NCI-H1694 (cell line): Measurements from ENCODE around the gene ARID4A.
A peak's percentile ranks its signal among the peaks of the same experiment; 100 is the strongest.
"Not testable (repeated sequence)": the region's sequence is repeated elsewhere in the genome, so short reads cannot be mapped to it uniquely, and the experiment has no call there.

Source experiments
- DNase-seq: peaks from one replicate; lab custom pipeline; 2025; lab: John Stamatoyannopoulos, UW

Gene ARID4A

GRCh38 chr14:58356268-58356667 lies 57.9 kb downstream of the ARID4A start:
- DNase-seq: no peak

DNA sequence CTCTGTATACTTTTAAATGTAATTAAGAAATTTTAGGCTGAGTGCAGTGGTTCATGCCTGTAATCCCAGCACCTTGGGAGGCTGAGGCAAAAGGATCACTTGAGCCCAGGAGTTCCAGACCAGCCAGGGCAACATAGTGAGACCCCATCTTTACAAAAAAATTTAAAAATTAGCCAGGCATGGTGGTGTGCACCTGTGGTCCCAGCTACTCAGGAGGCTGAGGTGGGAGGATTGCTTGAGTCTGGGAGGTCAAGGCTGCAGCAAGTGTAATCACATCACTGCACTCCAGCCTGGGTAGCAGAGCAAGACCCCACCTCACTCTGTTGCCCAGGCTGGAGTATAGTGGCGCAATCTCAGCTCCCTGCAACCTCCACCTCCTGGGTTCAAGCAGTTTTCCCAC lies 63.9 kb downstream of the ARID4A start:
- not testable (repeated sequence) for DNase-seq

GRCh38 chr14:58362798-58363412 lies 64.5 kb downstream of the ARID4A start:
- peak; percentile 8 for DNase-seq

DNA sequence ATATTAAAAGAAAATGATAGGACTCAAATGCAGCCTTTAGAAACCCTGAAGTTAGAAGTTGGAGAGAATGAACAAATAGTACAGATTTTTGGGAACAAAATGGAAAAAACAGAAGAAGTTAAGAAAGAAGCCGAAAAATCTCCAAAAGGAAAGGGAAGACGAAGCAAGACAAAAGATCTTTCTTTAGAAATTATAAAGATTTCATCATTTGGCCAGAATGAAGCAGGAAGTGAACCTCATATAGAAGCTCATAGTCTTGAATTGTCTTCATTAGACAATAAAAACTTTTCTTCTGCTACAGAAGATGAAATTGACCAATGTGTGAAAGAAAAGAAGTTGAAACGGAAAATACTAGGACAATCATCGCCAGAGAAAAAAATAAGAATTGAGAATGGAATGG lies 66.0 kb downstream of the ARID4A start:
- DNase-seq: no peak

DNA sequence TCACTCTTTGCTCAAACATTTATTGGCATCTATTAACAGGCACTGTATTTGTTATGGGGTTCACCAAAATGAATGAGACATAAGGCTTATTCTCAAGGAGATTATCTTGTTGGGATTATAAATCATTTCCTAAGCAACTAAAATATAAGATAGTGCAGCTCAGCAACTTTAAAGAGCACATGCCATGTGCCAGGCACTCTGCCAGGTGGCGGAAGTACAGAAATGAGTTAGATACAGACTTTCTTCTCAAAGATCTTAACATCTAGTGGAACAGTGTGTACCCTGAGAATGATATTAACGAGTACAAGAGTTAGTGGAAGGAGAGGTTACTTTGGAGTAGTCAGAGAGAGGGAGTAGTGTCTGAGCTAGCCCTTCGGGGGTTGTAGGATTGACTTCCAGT lies 68.9 kb downstream of the ARID4A start:
- no peak for DNase-seq

GRCh38 chr14:58368956-58369355 lies 70.6 kb downstream of the ARID4A start:
- no peak for DNase-seq

GRCh38 chr14:58376791-58377190 lies 78.4 kb downstream of the ARID4A start:
- DNase-seq: no peak

DNA sequence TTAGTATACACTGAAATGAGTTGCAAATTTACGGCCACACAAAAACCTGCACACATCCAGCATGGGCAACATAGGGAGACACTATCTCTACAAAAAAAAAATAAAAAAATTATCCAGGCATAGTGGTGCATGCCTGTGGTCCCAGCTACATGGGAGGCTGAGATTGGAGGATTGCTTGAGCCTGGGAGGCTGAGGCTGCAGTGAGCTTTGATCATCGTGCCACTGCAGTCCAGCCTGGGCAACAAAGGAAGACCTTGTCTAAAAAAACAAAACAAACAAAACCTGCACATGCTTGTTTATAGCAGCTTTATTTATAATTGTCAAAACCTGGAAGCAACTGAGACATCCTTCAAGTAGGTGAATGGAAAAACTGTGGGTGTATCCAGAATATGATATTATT lies 92.5 kb downstream of the ARID4A start:
- no peak for DNase-seq

- no peak for DNase-seq
These were observed 97.1 kb downstream of the ARID4A start for GRCh38 chr14:58395562-58395811.

- DNase-seq: no peak
These were observed 97.7 kb downstream of the ARID4A start, which contains the start of gene TOMM20L for GRCh38 chr14:58395812-58396788. Gene TOMM20L, plus strand, starts transcription at chr14:58395930. Its CDS starts 28 bp downstream, at chr14:58395958.

- peak; percentile 6 for DNase-seq
These were observed 98.8 kb downstream of the ARID4A start for GRCh38 chr14:58397156-58397555.

DNA sequence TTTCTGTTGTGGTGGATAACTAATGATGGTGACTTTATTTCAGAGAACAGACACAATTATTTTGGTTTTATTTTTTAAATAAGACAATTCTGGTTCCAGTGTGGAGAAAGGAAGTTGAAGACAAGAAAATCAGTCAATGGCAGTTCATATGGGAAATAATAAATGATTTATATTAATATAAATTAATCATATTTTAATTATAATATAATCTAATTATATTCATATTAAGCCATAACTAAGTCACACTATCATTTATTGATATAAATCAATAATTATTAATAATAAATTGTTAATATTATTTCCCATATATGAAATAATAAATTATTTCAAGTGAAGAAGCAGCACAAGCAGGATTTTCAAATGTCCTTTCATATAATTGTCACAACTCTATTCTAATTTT lies 100.1 kb downstream of the ARID4A start:
- no peak for DNase-seq

GRCh38 chr14:58398895-58399294 lies 100.5 kb downstream of the ARID4A start:
- DNase-seq: no peak

DNA sequence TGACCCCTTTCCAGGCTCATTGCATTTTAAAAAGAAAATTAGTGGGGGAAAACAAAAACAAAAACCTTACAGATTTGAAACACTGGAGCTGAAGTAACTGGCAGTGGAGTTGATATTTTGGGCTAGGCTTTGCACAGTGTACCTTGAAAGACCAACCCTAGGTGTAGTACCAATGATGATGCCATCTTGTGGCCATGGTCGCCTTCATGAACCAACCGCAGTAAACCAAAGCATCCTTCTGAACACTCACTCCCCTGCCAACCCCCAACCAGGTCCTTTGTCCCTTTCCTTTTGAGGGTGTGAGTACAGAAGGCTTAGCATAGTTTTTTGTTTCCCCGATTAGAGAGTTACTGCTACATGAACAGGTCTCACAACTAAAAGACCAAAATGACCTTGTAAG lies 103.2 kb downstream of the ARID4A start:
- no peak for DNase-seq

DNA sequence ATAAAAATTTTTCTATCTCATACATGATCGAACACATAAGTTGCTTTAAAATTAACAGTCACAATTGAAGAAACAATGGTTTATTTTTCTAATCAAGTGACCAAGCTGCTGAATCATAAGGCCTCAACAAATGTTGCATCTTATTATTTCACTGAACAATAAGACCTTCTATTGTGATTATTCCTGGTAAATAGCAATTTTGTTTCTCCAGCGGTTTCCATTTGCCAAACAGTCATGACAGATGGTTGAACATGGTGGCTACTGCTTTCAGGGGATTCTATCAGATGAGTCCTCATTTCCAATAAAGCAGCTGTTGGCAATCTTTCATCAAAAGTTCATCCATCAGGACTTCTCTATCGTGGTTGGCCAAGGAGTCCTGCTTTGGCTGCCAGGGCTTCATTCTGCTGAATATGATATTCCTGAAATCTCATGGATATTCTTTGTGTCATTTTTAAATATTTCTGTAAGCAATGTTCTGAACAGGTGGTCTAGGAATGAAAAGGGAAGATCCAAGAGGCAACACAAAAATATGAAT lies 110.4 kb downstream of the ARID4A start:
- no peak for DNase-seq

GRCh38 chr14:58414845-58415244 lies 116.5 kb downstream of the ARID4A start:
- DNase-seq: no peak

GRCh38 chr14:58415636-58416547 lies 117.5 kb downstream of the ARID4A start:
- no peak for DNase-seq

DNA sequence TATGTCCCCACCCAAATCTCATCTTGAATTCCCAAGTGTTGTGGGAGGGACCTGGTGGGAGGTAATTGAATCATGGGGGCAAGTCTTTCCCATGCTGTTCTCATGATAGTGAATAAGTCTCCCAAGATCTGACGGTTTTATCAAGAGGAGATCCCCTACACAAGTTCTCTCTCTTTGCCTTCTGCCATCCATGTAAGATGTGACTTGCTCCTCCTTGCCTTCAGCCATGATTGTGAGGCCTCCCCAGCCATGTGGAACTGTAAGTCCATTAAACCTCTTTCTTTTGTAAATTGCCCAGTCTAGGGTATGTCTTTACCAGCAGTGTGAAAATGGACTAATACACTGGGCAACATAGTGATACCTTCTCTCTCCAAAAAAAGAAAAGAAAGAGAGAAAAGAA lies 118.6 kb downstream of the ARID4A start:
- not testable (repeated sequence) for DNase-seq
